Activated T-cell treated with anti-CD3 and anti-CD28 coated beads for 4 hours (primary cell): Measurements from ENCODE around the gene C5AR2.
"Not testable (repeated sequence)": the region's sequence is repeated elsewhere in the genome, so short reads cannot be mapped to it uniquely, and the experiment has no call there.

Experiments used
- DNase-seq: peaks from one replicate; pipeline ENCODE4 v3.0.0-alpha.2; 2020

Gene C5AR2

DNA sequence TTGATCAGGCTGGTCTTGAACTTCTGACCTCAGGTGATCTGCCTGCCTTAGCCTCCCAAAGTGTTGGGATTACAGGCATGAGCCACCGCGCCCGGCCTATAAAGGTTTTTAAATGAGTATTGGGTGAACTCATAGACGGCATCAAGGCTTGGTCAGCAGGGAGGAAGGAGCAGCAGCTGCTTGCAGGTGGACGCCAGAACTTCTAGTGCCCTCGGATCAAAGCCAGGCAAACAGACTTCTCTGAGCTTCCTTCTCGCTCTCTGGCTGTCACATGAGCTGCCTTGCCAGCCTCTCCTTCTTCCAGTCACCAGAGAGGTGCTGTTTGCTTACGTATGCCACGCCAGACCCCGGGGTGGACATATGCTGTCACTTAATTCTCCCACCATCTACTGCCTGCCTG is 33.5 kb downstream of the C5AR2 start:
- DNase-seq, result not testable (repeated sequence)

DNA sequence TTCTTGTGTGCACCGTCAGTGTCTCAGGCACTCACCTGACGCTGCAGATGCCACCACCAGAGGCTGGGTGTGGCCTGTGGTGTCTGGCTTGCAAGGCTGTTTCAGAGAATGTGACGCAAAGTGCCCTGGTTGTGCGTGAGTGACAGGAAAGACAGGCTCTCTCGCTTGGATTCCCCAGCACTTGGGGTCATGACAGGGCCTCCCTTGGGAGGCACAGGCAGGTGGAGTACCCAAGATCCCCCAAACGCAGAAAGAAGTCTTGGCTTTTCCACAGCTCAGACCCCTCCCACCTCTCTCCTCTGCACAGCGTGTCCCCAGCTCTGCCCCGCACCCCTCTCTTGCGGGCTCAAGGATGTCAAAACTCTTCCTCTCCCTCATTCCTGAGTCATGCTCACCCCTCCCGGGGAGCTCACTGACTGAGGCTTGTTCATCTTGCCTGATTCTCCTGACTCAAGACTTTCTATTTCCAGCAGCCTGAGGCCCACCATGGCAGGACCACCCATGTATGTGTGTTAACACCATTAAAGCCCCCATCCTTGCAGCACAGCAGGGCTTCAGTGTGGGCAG is 38.2 kb downstream of the C5AR2 start:
- DNase-seq, result no peak

DNA sequence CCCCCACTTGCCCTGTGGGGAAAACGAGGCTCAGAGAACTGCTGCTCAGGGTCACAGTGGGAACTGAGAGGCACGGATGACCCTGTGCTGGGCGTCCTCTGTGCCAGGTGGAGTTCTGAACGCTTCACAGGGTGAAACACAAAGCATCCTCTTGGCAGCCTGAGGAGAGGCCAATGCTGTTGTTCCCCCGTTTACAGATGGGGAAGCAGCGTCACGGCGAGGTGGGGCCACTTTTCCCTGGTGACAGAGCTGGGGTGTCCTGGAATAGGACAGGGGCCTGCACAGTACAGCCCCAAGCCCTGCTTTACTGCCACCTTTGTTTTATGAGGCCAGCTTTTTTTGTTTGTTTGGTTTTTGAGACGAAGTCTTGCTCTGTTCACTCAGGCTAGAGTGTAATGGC is 39.3 kb downstream of the C5AR2 start:
- no peak for DNase-seq

DNA sequence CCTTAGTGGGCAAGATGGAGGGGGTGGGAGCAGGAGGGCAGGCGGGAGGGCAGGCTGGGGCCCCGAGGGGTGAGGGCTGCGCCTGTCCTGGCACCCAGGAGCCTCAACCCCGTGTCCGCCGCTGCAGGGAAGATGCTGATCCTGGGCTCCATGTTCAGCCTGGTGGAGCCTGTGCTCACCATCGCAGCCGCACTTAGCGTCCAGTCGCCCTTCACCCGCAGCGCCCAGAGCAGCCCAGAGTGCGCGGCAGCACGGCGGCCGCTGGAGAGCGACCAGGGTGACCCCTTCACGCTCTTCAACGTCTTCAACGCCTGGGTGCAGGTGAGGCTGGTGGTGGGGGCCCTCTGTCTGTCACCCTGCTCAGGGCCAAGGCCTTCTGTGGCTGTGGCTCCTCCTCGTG is 40.6 kb downstream of the C5AR2 start:
- DNase-seq, result no peak

DNA sequence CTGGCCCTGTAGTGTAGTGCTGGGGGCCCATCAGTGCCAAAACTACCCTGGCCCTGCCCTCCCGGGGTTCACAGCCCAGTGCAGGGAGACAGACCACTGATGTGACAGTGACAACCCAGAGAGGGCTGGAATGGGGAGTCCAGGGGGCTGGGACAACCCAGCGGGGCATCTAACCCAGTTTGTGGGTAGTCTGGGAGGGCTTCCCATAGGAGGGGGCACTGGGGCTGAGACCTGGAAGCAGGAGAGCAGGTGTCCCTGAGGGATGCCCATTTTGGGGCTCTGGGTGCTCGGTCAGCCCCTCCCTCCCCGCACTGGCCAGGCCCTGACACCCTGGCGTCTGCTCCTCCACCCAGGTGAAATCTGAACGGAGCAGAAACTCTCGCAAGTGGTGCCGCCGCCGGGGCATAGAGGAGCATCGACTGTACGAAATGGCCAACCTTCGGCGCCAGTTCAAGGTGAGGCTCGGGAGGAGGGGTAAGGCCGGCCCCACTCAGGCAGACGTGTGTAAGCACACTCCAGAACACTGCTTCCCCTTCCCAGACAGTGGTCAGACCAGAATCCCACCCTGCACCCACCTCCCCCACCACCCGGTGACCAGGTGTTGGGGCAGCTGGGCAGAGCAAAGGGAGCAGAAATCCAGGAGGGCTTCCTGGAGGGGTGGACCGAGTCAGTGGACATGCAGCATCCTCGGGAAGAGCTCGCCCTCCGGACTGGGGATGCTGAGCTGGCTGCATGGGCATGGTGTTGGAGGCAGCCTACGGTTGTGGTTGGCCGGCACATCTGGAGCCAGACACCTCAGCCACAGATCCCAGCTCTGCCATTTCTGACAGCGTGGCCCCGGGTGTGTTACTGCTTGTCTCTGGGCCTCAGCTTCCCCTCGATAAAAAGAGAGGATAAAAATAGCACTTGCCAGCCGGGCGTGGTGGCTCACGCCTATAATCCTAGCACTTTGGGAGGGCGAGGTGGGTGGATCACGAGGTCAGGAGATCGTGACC is 41.6 kb downstream of the C5AR2 start:
- no peak for DNase-seq

DNA sequence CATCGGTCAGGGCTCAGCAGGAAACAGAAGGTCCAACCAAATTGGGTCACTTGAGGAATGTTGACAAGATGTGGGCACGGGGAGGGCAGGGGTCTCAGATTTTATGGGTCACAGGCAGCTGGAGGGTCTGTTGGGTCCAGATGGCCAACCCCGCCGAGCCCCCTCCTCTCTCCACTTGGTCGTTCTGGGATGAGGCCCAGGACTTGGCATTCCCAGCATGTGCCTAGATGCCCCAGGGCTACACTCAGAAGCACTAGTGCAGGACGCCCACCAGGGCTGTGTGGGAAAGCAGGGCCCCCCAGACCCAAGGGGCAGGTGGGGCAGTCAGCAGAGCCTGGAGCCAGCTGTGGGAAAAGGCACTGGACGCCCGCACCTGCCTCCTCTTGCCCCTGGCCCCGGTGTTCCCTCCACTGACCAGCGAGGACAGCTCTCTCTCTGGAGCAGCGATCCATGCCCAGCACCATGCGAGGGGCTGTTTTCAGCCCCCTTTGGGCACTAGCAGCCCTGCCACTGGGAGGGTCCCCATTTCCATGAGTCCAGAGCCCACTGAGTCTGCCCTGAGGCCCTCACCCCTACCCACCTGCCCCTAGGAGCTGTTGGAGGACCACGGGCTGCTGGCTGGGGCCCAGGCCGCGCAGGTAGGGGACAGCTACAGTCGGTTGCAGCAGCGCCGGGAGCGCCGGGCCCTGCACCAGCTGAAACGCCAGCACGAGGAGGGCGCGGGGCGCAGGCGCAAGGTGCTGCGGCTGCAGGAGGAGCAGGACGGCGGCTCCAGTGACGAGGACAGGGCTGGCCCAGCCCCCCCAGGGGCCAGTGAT is 43.1 kb downstream of the C5AR2 start:
- no peak for DNase-seq

DNA sequence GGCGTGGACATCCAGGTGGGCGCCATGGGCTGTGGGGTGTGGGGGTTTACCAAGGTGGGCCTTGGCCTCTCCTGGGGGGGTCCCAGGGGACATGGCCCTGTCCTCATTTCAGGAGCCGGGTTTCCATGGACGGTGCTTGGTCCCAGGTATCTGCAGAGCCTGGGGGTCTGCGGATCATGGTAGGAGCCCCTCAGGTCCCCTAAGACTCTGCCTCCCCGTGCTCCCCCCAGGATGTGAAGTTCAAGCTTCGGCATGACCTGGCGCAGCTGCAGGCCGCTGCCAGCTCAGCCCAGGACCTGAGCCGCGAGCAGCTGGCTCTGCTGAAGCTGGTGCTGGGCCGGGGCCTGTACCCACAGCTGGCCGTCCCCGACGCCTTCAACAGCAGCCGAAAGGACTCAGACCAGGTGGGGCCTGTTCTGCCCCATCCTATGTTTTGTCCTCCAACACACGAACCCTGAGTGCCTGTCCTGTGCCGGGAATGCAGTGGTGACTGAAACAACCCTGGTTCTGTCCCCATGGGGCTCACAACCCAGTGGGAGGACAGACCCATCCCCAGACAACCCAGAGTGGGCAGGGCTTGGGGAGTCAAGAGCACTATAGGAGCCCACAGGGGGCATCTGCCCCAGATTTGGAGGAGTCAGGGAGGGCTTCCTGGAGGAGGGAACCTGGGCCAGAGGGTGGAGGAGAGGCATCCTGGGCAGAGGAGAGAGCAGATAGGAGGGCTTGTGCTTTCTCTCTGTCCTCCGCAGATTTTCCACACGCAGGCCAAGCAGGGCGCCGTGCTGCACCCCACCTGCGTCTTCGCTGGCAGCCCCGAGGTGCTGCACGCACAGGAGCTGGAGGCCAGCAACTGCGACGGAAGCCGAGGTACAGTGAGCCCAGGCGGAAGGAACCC is 44.0 kb downstream of the C5AR2 start:
- DNase-seq, result no peak

DNA sequence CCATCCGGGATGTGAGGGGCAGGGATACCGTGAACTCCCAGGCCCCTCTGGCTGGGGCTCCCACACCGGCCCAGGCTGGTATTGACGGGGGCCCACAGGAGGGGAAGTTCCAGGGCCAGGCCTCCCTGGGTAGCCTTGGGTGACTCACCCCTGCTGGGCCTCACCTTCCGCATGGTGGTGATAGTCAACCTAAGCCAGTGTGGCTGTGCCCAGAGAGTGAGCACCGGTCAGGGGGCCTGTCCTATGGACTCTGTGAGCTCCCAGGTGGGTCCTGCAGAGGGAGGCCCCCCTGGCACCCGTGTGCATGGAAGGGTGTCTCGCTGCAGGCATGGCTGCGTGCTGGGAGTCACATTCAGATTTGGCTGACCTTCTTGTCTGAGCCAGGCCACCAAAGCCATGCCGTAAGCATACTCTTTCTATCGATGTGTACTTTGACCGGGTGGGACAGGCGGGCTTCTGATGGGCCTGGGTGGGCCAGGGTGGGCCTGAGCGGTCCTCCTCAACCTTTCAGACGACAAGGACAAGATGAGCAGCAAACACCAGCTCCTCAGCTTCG is 44.7 kb downstream of the C5AR2 start:
- no peak for DNase-seq

DNA sequence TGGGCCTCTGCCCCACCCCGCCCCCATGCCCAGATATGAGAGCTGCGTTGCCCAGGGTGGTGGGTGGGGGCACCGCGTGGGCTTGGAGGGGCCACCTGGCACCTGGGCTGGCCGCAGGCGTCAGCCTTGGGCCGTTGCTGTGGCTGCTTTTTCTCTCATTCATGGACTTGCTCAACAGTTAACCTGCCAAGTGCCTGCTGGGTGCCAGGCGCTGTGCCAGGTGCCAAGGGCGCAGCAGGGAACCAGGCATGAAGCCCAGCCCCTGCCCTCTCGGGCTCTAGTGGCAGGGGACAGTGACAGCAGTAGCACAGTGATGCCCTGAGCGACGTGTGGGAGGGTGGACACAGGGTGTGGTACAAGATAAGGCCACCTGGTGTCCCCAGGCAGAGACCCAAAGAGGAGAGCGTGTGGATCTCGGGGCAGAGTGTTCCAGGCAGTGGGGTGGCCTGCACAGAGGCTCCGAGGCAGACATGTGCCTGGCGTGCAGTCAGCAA is 45.3 kb downstream of the C5AR2 start:
- DNase-seq, result no peak

DNA sequence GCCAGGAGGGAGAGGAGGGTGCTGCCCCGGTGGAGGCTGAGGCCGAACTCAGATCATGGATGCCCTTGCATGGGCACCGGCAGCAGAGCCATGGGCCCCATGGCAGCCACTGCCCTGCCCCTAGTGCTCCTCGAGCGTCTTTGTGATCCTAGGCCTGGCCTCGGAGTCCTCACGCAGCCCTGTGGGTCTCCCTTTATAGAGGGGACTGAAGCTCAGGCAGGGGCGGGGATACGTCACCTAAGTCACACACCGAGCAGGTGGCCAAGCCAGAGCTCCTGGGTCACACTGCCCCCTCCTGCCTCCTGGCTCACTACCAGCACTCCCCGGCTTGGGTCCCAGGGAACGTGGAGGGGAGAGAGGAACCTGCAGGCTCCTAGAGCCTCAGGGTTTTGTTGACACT is 45.8 kb downstream of the C5AR2 start:
- DNase-seq, result no peak

DNA sequence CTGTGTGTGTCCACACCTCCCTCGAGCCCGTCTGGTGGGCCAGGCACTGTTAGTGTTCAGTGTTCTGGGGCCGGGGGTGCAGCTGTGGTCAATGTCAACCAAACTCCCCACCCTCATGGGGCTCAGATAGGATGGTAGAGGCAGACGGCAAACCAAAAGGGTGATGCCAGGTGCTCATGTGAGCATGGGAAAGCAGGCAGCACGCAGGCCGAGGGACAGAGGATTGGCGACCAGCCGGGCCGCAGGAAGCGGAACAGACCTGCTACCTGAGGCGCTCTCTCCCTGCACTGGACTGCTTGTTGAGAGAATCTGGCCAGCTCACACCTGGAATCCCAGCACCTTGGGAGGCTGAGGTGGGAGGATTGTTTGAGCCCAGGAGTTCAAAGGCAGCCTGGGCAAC is 46.3 kb downstream of the C5AR2 start:
- DNase-seq, result no peak

DNA sequence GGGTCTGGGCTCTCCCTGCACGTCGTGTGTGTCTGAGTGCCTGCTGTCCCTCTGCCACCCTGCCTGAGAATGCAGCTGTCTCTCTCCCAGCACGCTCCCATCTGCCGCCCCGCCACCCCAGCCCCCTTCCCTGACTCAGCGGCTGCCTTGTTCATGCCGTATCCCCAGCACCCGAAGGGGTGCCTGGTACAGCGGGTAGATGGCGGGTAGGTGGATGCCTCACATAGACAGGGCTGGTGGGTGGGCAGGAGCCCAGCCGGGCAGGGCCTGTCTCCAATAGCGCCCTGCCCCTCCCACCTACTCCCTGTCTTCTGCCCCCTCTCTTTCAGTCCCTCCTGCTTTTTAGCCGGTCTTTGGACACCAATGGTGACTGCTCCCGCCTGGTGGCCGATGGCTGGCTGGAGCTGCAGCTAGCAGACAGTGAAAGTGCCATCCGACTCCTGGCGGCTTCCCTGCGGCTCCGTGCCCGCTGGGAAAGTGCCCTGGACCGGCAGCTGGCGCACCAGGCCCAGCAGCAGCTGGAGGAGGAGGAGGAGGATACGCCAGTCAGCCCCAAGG is 47.5 kb downstream of the C5AR2 start:
- no peak for DNase-seq

DNA sequence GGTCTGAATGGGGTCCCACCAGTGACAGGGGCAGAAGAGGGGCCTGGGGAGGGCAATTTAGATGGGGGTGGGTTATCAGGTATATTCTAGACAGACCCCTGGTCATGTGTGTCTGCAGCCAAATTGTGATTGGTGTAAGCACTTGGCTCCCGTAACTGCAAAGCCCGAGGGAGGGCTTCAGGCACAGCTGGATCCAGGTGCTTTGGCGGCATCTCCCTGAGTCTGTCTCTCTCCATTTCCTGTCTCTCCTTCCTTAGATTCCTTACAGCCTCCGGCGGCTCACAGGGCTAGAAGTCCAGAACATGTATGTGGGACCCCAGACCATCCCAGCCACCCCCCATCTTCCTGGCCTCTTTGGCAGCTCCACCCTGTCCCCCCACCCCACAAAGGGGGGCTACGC is 48.6 kb downstream of the C5AR2 start:
- no peak for DNase-seq

DNA sequence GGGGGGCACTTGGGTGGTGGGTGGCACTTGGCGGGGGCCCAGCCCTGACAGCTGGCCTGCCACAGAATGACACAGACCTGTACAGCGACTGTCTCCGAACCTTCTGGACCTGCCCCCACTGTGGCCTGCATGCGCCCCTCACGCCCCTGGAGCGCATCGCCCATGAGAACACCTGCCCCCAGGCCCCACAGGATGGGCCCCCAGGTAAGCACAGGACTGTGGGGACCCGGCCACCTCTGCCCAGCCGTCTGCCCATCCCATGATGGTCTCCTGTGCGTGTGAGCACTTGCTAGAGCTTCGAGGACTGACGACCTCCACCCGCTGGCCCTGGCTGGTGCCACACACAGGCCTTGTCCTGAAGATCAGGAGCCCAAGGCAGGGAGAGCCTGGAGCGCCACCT is 49.1 kb downstream of the C5AR2 start:
- no peak for DNase-seq

DNA sequence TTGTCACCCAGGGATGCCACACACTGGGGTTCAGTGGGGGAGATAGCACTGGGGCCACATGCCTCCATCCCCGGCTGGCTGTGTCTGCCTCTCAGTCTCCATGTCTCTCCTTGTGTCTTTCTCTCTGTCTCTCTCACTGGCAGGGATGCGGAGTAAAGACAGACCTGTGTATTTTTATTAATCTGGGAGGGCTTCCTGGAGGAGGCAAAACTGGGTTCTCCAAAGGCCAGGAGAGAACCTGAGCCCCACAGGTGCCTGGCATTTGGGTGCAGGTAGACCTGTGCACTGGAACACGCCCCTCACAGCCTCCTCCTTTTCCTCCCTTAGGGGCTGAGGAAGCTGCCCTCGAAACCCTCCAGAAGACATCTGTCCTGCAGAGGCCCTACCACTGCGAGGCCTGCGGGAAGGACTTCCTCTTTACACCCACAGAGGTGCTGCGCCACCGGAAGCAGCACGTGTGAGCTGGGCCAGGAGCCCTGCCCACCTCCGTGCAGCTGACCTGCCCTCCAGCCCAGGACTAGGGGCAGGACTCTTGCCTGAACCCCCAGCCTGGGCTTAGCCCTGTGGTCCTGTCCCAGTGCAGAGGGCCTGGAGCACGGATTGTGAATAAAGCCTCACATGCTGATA is 49.8 kb downstream of the C5AR2 start:
- no peak for DNase-seq

DNA sequence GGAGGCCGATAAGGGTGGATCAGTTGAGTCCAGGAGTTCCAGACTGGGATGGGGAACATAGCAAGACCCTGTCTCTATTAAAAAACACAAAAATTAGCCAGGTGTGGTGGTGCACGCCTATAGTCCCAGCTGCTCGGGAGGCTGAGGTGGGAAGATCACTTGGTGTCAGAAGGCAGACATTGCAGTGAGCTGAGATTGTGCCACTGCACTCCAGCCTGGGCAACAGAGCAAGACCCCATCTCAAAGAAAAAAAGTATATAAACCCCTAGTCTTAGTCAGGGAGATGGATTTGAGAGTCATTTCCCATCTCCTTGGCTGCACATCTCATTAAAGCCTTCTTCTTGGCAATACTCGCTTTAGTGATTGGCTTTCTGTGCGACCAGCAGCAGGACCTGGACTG is 51.9 kb downstream of the C5AR2 start:
- not testable (repeated sequence) for DNase-seq

DNA sequence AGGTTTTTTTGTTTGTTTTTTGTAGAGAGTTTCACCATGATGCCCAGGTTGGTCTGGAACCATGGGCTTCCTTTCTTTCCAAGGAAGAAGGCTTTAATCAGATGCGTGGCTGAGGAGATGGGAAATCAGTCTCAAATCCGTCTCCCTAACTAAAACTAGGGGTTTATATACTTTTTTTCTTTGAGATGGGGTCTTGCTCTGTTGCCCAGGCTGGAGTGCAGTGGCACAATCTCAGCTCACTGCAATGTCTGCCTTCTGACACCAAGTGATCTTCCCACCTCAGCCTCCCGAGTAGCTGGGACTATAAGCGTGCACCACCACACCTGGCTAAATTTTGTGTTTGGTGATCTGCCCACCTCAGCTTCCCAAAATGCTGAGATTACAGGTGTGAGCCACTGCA is 52.6 kb downstream of the C5AR2 start:
- not testable (repeated sequence) for DNase-seq

DNA sequence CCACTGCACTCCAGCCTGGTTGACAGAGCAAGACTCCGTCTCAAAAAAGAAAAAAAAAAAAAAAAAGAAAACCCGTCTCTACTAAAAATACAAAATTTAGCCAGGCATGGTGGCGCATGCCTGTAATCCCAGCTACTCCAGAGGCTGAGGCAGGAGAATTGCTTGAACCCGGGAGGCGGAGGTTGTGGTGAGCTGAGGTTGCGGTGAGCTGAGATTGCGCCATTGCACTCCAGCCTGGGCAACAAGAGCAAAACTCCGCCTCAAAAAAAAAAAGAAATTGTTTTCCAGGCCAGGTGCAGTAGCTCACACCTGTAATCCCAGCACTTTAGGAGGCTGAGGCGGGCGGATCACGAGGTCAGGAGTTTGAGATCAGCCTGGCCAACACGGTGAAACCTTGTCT is 54.6 kb downstream of the C5AR2 start:
- not testable (repeated sequence) for DNase-seq

DNA sequence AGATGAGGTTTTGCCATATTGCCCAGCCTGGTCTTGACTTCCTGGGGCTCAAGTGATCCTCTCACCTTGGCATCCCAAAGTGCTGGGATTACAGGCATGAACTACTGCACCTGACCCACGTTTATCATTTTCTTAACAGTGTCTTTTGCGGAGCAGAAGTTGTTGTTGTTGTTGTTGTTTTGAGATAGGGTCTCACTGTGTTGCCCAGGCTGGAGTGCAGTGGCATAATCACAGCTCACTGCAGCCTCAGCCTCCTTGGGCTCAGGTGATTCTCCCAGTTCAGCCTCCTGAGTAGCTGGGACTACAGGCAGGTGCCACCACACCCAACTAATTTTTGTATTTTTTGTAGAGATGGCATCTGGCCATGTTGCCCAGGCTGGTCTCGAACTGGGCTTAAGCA is 55.6 kb downstream of the C5AR2 start:
- DNase-seq, result not testable (repeated sequence)

DNA sequence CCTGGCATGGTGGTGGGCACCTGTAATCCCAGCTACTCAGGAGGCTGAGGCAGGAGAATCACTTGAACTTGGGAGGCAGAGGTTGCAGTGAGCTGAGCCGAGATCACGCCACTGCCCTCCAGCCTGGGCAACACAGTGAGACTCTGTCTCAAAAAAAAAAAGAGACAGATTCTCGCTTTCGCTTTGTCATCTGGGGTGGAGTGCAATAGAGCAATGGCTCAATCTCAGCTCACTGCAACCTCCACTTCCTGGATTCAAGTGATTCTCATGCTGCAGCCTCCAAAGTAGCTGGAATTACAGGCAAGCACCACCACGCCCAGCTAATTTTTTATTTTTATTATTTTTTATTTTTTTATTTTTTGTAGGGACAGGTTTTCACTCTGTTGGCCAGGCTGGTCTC is 56.7 kb downstream of the C5AR2 start:
- not testable (repeated sequence) for DNase-seq

DNA sequence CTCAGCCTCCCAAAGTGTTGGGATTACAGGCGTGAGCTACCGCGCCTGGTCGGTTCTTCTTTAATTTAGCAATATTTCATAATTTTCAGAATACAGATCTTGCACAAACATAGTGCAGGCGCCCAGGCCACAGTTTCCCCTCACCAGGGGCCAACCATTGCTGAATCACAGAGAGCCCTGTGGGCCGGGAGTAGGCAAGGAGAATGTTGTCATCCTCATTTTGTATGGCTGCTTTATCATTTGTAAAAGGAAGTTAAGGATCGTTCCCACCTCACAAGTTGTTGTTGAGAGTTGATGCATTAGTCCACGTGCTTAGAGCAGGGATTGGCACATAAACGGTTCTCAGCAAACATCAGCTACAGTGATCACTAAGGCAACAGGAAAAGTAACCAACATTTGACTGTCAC is 57.2 kb downstream of the C5AR2 start:
- no peak for DNase-seq
